HEK293 (cell line): ENCODE data around the gene DYNLT2.

Experiments
- IKZF3 ChIP-seq: fragments of 450-650 bp; IDR thresholded peaks from 2 replicates; pipeline ENCODE4 v1.5.0; 2018; ENCODE audit warnings: missing biosample characterization, mild to moderate bottlenecking, missing genetic modification characterization, moderate library complexity
- KLF16 ChIP-seq: fragments of 450-650 bp; formaldehyde crosslinking; IDR thresholded peaks from 2 replicates; pipeline ENCODE4 v1.5.1; 2017; ENCODE audit warnings: missing biosample characterization, missing genetic modification characterization
- KLF7 ChIP-seq: fragments of 450-650 bp; formaldehyde crosslinking; IDR thresholded peaks from 2 replicates; pipeline ENCODE4 v1.5.1; 2016; ENCODE audit warnings: missing biosample characterization, missing genetic modification characterization, borderline replicate concordance
- RBAK ChIP-seq: fragments of 450-650 bp; formaldehyde crosslinking; IDR thresholded peaks from 2 replicates; pipeline ENCODE4 v1.5.1; 2016; ENCODE audit warnings: missing biosample characterization, missing genetic modification characterization
- SETDB1 ChIP-seq: IDR thresholded peaks from one replicate; pipeline ENCODE4 v1.6.1; 2017; ENCODE audit warnings: mild to moderate bottlenecking, low read length, moderate library complexity, mixed read lengths; ENCODE audit not compliant: insufficient read length
- ZNF10 ChIP-seq: fragments of 450-650 bp; formaldehyde crosslinking; IDR thresholded peaks from 2 replicates; pipeline ENCODE4 v1.5.1; 2017; ENCODE audit warnings: missing biosample characterization, missing genetic modification characterization
- ZNF121 ChIP-seq: fragments of 450-650 bp; formaldehyde crosslinking; IDR thresholded peaks from 2 replicates; pipeline ENCODE4 v1.5.1; 2016; ENCODE audit warnings: missing biosample characterization, missing genetic modification characterization
- ZNF138 ChIP-seq: fragments of 450-650 bp; formaldehyde crosslinking; IDR thresholded peaks from 2 replicates; pipeline ENCODE4 v1.5.1; 2016; ENCODE audit warnings: missing biosample characterization, missing genetic modification characterization, borderline replicate concordance
- ZNF169 ChIP-seq: fragments of 450-650 bp; formaldehyde crosslinking; IDR thresholded peaks from 2 replicates; pipeline ENCODE4 v1.5.1; 2016; ENCODE audit warnings: missing biosample characterization, missing genetic modification characterization
- ZNF2 ChIP-seq: fragments of 450-650 bp; formaldehyde crosslinking; IDR thresholded peaks from 2 replicates; pipeline ENCODE4 v1.5.1; 2016; ENCODE audit warnings: missing biosample characterization, missing genetic modification characterization
- ZNF214 ChIP-seq: fragments of 450-650 bp; formaldehyde crosslinking; IDR thresholded peaks from 2 replicates; pipeline ENCODE4 v1.5.1; 2017; ENCODE audit warnings: missing biosample characterization, mild to moderate bottlenecking, missing genetic modification characterization, borderline replicate concordance
- ZNF266 ChIP-seq: fragments of 450-650 bp; formaldehyde crosslinking; IDR thresholded peaks from 2 replicates; pipeline ENCODE4 v1.5.1; 2016; ENCODE audit warnings: missing biosample characterization, missing genetic modification characterization, low read depth
- ZNF311 ChIP-seq: fragments of 450-650 bp; formaldehyde crosslinking; IDR thresholded peaks from 2 replicates; pipeline ENCODE4 v1.5.1; 2017; ENCODE audit warnings: missing biosample characterization, missing genetic modification characterization, borderline replicate concordance
- ZNF37A ChIP-seq: fragments of 450-650 bp; IDR thresholded peaks from 2 replicates; pipeline ENCODE4 v1.5.1; 2018; ENCODE audit warnings: missing biosample characterization, missing genetic modification characterization
- ZNF394 ChIP-seq: fragments of 450-650 bp; formaldehyde crosslinking; IDR thresholded peaks from 2 replicates; pipeline ENCODE4 v1.5.1; 2016; ENCODE audit warnings: missing biosample characterization, missing genetic modification characterization, mild to moderate bottlenecking, moderate library complexity, borderline replicate concordance
- ZNF423 ChIP-seq: fragments of 450-650 bp; formaldehyde crosslinking; IDR thresholded peaks from 2 replicates; pipeline ENCODE4 v1.5.1; 2016; ENCODE audit warnings: missing biosample characterization, missing genetic modification characterization
- ZNF514 ChIP-seq: fragments of 450-650 bp; formaldehyde crosslinking; IDR thresholded peaks from 2 replicates; pipeline ENCODE4 v1.5.1; 2016; ENCODE audit warnings: missing biosample characterization, missing genetic modification characterization
- ZNF530 ChIP-seq: fragments of 450-650 bp; formaldehyde crosslinking; IDR thresholded peaks from 2 replicates; pipeline ENCODE4 v1.5.1; 2016; ENCODE audit warnings: low read depth, missing biosample characterization, missing genetic modification characterization
- ZNF571 ChIP-seq: fragments of 450-650 bp; formaldehyde crosslinking; IDR thresholded peaks from 2 replicates; pipeline ENCODE4 v1.5.0; 2017; ENCODE audit warnings: missing biosample characterization, missing genetic modification characterization
- ZNF610 ChIP-seq: fragments of 450-650 bp; formaldehyde crosslinking; IDR thresholded peaks from 2 replicates; pipeline ENCODE4 v1.5.1; 2016; ENCODE audit warnings: missing biosample characterization, missing genetic modification characterization, borderline replicate concordance
- ZNF624 ChIP-seq: fragments of 450-650 bp; formaldehyde crosslinking; IDR thresholded peaks from 2 replicates; pipeline ENCODE4 v1.5.1; 2017; ENCODE audit warnings: missing biosample characterization, missing genetic modification characterization
- ZNF658 ChIP-seq: fragments of 450-650 bp; formaldehyde crosslinking; IDR thresholded peaks from 2 replicates; pipeline ENCODE4; 2016; ENCODE audit warnings: missing biosample characterization, missing genetic modification characterization
- ZNF707 ChIP-seq: fragments of 450-650 bp; formaldehyde crosslinking; IDR thresholded peaks from 2 replicates; pipeline ENCODE4 v1.5.1; 2016; ENCODE audit warnings: missing biosample characterization, missing genetic modification characterization
- ZNF76 ChIP-seq: fragments of 450-650 bp; formaldehyde crosslinking; IDR thresholded peaks from 2 replicates; pipeline ENCODE4; 2016; ENCODE audit warnings: low read depth, missing biosample characterization, missing genetic modification characterization, borderline replicate concordance
- ZSCAN23 ChIP-seq: fragments of 450-650 bp; formaldehyde crosslinking; IDR thresholded peaks from 2 replicates; pipeline ENCODE4 v1.5.1; 2016; ENCODE audit warnings: missing biosample characterization, missing genetic modification characterization
- ZXDB ChIP-seq: fragments of 450-650 bp; formaldehyde crosslinking; IDR thresholded peaks from 2 replicates; pipeline ENCODE4 v1.5.1; 2016; ENCODE audit warnings: missing biosample characterization, missing genetic modification characterization
- TF ChIP-seq, protein P1 (sequence below): fragments of 450-650 bp; formaldehyde crosslinking; IDR thresholded peaks from 2 replicates; pipeline ENCODE4 v1.5.1; 2016; ENCODE audit warnings: missing biosample characterization, missing genetic modification characterization
- TF ChIP-seq, protein P2 (sequence below): IDR thresholded peaks from 2 replicates; pipeline ENCODE4 v1.6.1; 2011; ENCODE audit warnings: mild to moderate bottlenecking, low read depth, low read length, borderline replicate concordance
- TF ChIP-seq, protein P3 (sequence below): fragments of 450-650 bp; formaldehyde crosslinking; IDR thresholded peaks from 2 replicates; pipeline ENCODE4 v1.5.1; 2016; ENCODE audit warnings: missing biosample characterization, missing genetic modification characterization
- TF ChIP-seq, protein P4 (sequence below): fragments of 450-650 bp; IDR thresholded peaks from 2 replicates; pipeline ENCODE4 v1.5.1; 2018; ENCODE audit warnings: missing biosample characterization, missing genetic modification characterization
- TF ChIP-seq, protein P5 (sequence below): fragments of 450-650 bp; formaldehyde crosslinking; IDR thresholded peaks from 2 replicates; pipeline ENCODE4 v1.5.1; 2016; ENCODE audit warnings: missing biosample characterization, missing genetic modification characterization

The DYNLT2 gene

DNA sequence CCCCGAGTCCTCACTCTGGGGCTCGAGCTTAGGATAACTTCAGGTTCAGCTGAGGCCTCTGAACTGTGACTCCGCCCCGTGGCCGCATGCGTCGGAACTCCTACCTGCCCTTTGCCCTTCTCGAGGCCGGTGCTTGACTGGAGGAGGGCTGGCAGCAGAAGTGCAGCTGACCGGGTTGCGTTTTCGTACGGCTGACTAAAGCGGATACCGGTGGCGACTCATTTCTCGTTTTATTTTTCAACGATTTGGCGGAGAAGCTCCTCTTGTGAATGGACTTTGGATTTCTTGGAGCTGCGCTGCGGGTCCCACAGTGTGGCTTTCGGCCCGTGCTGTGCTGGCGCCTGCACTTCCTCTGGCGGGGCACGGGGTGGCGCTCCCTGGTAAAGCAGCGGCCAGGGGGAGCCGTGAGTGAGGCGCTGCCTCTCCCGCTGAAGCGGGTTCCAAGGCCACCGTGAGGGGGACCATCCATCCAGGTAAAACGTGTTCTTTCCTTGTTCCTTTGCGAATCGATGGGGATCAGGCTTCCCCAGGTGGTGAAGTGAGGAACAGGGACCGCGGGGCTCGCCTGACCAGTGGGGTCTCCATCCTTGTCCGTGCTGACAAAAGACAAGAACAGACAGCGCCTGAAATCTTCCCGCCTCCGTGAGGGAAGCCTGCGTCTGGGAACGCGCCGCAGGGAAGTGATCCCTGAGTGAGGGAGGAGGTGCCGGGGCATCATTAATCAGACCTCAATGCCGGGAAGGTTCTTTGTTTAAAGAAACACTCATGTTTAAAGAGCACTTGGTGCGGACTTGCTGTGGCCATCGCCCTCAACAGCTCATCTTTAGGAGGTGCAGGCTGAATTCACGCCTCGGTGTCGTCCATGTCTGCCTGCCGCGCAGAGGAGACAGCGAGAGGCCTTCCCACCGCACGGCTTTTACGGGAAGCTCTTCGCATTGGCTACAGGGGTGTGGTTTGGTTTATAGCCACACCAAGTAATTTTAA, 38.9 kb upstream of the DYNLT2 start (continued):
- TF ChIP-seq, protein P1, sequence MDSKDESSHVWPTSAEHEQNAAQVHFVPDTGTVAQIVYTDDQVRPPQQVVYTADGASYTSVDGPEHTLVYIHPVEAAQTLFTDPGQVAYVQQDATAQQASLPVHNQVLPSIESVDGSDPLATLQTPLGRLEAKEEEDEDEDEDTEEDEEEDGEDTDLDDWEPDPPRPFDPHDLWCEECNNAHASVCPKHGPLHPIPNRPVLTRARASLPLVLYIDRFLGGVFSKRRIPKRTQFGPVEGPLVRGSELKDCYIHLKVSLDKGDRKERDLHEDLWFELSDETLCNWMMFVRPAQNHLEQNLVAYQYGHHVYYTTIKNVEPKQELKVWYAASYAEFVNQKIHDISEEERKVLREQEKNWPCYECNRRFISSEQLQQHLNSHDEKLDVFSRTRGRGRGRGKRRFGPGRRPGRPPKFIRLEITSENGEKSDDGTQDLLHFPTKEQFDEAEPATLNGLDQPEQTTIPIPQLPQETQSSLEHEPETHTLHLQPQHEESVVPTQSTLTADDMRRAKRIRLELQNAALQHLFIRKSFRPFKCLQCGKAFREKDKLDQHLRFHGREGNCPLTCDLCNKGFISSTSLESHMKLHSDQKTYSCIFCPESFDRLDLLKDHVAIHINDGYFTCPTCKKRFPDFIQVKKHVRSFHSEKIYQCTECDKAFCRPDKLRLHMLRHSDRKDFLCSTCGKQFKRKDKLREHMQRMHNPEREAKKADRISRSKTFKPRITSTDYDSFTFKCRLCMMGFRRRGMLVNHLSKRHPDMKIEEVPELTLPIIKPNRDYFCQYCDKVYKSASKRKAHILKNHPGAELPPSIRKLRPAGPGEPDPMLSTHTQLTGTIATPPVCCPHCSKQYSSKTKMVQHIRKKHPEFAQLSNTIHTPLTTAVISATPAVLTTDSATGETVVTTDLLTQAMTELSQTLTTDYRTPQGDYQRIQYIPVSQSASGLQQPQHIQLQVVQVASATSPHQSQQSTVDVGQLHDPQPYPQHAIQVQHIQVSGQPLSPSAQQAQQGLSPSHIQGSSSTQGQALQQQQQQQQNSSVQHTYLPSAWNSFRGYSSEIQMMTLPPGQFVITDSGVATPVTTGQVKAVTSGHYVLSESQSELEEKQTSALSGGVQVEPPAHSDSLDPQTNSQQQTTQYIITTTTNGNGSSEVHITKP (tag by site-specific recombination), result peak; percentile 97
- TF ChIP-seq SETDB1 (peak; percentile 24), KLF7 (tag by site-specific recombination) (no peak), ZNF169 (tag by site-specific recombination) (no peak), ZNF514 (tag by site-specific recombination) (no peak), ZNF138 (tag by site-specific recombination) (no peak), ZNF571 (tag by site-specific recombination) (no peak), ZNF266 (tag by site-specific recombination) (no peak), ZNF311 (no peak), ZNF394 (peak; percentile 65; the same call in 1 of the 2 replicates), ZNF214 (no peak), RBAK (no peak), ZNF658 (tag by site-specific recombination) (no peak), ZSCAN23 (tag by site-specific recombination) (0 out of 2 replicates have a peak, but pooled peaks have one; percentile 53), ZXDB (peak; percentile 54; the same call in 1 of the 2 replicates), ZNF610 (0 out of 2 replicates have a peak, but pooled peaks have one; percentile 52), ZNF530 (tag by site-specific recombination) (no peak), ZNF76 (peak; percentile 51; the same call in 1 of the 2 replicates), ZNF2 (tag by site-specific recombination) (peak; percentile 84), ZNF10 (tag by site-specific recombination) (0 out of 2 replicates have a peak, but pooled peaks have one; percentile 7), ZNF423 (tag by site-specific recombination) (no peak), KLF16 (tag by site-specific recombination) (no peak), ZNF707 (tag by site-specific recombination) (no peak), ZNF624 (tag by site-specific recombination) (no peak), IKZF3 (tag by site-specific recombination) (peak; percentile 92), ZNF121 (tag by site-specific recombination) (no peak), ZNF37A (no peak)
- TF ChIP-seq, protein P2, sequence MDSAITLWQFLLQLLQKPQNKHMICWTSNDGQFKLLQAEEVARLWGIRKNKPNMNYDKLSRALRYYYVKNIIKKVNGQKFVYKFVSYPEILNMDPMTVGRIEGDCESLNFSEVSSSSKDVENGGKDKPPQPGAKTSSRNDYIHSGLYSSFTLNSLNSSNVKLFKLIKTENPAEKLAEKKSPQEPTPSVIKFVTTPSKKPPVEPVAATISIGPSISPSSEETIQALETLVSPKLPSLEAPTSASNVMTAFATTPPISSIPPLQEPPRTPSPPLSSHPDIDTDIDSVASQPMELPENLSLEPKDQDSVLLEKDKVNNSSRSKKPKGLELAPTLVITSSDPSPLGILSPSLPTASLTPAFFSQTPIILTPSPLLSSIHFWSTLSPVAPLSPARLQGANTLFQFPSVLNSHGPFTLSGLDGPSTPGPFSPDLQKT, result no peak
- TF ChIP-seq, protein P3, sequence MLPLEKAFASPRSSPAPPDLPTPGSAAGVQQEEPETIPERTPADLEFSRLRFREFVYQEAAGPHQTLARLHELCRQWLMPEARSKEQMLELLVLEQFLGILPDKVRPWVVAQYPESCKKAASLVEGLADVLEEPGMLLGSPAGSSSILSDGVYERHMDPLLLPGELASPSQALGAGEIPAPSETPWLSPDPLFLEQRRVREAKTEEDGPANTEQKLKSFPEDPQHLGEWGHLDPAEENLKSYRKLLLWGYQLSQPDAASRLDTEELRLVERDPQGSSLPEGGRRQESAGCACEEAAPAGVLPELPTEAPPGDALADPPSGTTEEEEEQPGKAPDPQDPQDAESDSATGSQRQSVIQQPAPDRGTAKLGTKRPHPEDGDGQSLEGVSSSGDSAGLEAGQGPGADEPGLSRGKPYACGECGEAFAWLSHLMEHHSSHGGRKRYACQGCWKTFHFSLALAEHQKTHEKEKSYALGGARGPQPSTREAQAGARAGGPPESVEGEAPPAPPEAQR (tag by site-specific recombination), result no peak
- TF ChIP-seq, protein P4, sequence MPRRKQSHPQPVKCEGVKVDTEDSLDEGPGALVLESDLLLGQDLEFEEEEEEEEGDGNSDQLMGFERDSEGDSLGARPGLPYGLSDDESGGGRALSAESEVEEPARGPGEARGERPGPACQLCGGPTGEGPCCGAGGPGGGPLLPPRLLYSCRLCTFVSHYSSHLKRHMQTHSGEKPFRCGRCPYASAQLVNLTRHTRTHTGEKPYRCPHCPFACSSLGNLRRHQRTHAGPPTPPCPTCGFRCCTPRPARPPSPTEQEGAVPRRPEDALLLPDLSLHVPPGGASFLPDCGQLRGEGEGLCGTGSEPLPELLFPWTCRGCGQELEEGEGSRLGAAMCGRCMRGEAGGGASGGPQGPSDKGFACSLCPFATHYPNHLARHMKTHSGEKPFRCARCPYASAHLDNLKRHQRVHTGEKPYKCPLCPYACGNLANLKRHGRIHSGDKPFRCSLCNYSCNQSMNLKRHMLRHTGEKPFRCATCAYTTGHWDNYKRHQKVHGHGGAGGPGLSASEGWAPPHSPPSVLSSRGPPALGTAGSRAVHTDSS (tag by site-specific recombination), result no peak
- TF ChIP-seq, protein P5, sequence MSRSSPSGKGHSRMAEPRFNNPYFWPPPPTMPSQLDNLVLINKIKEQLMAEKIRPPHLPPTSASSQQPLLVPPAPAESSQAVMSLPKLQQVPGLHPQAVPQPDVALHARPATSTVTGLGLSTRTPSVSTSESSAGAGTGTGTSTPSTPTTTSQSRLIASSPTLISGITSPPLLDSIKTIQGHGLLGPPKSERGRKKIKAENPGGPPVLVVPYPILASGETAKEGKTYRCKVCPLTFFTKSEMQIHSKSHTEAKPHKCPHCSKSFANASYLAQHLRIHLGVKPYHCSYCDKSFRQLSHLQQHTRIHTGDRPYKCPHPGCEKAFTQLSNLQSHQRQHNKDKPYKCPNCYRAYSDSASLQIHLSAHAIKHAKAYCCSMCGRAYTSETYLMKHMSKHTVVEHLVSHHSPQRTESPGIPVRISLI (tag by site-specific recombination), result no peak
